ENCODE measurements around the gene LAMA2.

Gene LAMA2

GRCh38 chr6:129309154-129309553 lies 426.2 kb downstream of the LAMA2 start:
- no peak for DNase-seq (ENCODE audit: insufficient read length, low spot score)
- no peak for TF ChIP-seq CTCF (IDR thresholded peaks at IDR 0.05; ENCODE audit: insufficient read depth, missing control alignments)
- FAIRE-seq: no peak

GRCh38 chr6:129312880-129313279 lies 429.9 kb downstream of the LAMA2 start:
- no peak for TF ChIP-seq CTCF (IDR thresholded peaks at IDR 0.05; ENCODE audit: insufficient read depth, missing control alignments)
- FAIRE-seq: no peak
- DNase-seq (ENCODE audit: insufficient read length, low spot score): no peak

- TF ChIP-seq CTCF (IDR thresholded peaks at IDR 0.05; ENCODE audit: insufficient read depth, missing control alignments): no peak
- FAIRE-seq: no peak
- DNase-seq (ENCODE audit: insufficient read length, low spot score): no peak
Measured at GRCh38 chr6:129314575-129314974, 431.6 kb downstream of the LAMA2 start.

- DNase-seq (ENCODE audit: insufficient read length, low spot score) (no peak), FAIRE-seq (no peak)
- no peak for TF ChIP-seq CTCF (IDR thresholded peaks at IDR 0.05; ENCODE audit: insufficient read depth, missing control alignments)
Measured at GRCh38 chr6:129317931-129318820, 435.2 kb downstream of the LAMA2 start.

- FAIRE-seq (no peak), DNase-seq (ENCODE audit: insufficient read length, low spot score) (no peak)
- no peak for TF ChIP-seq CTCF (IDR thresholded peaks at IDR 0.05; ENCODE audit: insufficient read depth, missing control alignments)
Measured at GRCh38 chr6:129320892-129321291, 438.0 kb downstream of the LAMA2 start.

- DNase-seq (ENCODE audit: insufficient read length, low spot score) (no peak), FAIRE-seq (no peak)
- TF ChIP-seq CTCF (IDR thresholded peaks at IDR 0.05; ENCODE audit: insufficient read depth, missing control alignments): no peak
Measured at GRCh38 chr6:129321303-129321702, 438.4 kb downstream of the LAMA2 start.

- no peak for TF ChIP-seq CTCF (IDR thresholded peaks at IDR 0.05; ENCODE audit: insufficient read depth, missing control alignments)
- DNase-seq (ENCODE audit: insufficient read length, low spot score) (no peak), FAIRE-seq (no peak)
Measured at GRCh38 chr6:129324345-129324744, 441.4 kb downstream of the LAMA2 start.
